Esophagus squamous epithelium (tissue), 5 donors: ENCODE results near the gene TCF3. TPM values are rescaled to one million over a fixed set of nuclear protein-coding genes. Genes with fewer than 3 reads are reported as not detected.

Experiments
- DNase-seq: peaks from one replicate; lab custom pipeline; 2025; lab: John Stamatoyannopoulos, UW
- H3K27ac ChIP-seq, 4 donors: fragments of 200-600 bp; sonication (generic); one replicate each; pipeline ENCODE4 v1.5.1; 2016 to 2019; ENCODE audit warnings: mild to moderate bottlenecking in 1 of 4
- H3K27me3 ChIP-seq, 4 donors: fragments of 200-600 bp; sonication (generic); 1 replicate in 3 of 4; 2 replicates in 1 of 4; pipeline versions ENCODE4 v1.5.1 to v1.6.0; 2017 to 2021; ENCODE audit warnings: antibody characterized with exemption in 1 of 4
- H3K36me3 ChIP-seq, 3 donors: fragments of 200-600 bp; sonication (generic); one replicate each; pipeline ENCODE4 v1.5.1; 2016 to 2019
- H3K4me1 ChIP-seq, 3 donors: fragments of 200-600 bp; sonication (generic); one replicate each; pipeline ENCODE4 v1.5.1; 2017 to 2019
- H3K4me3 ChIP-seq, 4 donors: fragments of 200-600 bp; sonication (generic); 1 replicate in 3 of 4; 2 replicates in 1 of 4; pipeline ENCODE4 v1.5.1; 2016 to 2019; ENCODE audit warnings: mild to moderate bottlenecking in 2 of 4, moderate library complexity in 1 of 4
- H3K9me3 ChIP-seq, 3 donors: fragments of 200-600 bp; sonication (generic); one replicate each; pipeline ENCODE4 v1.5.1; 2016 to 2019
- CTCF ChIP-seq, 6 experiments: fragments of 450-650 bp in 4 of 6; fragments of 200-600 bp in 2 of 6; sonication (generic) in 2 of 6; IDR thresholded peaks; one replicate each; pipeline ENCODE4 v1.5.1; 2016 to 2019; ENCODE audit warnings: antibody characterized with exemption in 6 of 6, mild to moderate bottlenecking in 4 of 6, moderate library complexity in 4 of 6
- POLR2A ChIP-seq, 4 donors: fragments of 450-650 bp; IDR thresholded peaks; one replicate each; pipeline ENCODE4 v1.6.1; 2017; ENCODE audit warnings: antibody characterized with exemption in 4 of 4, mild to moderate bottlenecking in 4 of 4, moderate library complexity in 3 of 4
- WGBS, 2 donors: methylation state at CpG; one replicate each; pipeline ENCODE4 v1.1.5; 2018; 5-methylcytosine and 5-hydroxymethylcytosine counted together
- intact Hi-C: fragments of 100-400 bp; cut with DNase I; formaldehyde crosslinking; loops from one replicate; pipeline ENCODE4 v1.15.0; 2022
- total RNA-seq, 4 donors: library from RNA; depleted of rRNA; stranded (reverse); fragments of >200 nt; gene quantifications; one replicate each; pipeline ENCODE4 v1.1.0, GENCODE V29; 2016
- donor health status: DM: yes; HTN: yes; CAD: no.

The TCF3 gene
- total RNA-seq, 4 donors from 2014 or later, result 29.9 to 66.0 (median 47.9) TPM

GRCh38 chr19:1622007-1622406 lies 30.4 kb downstream of the TCF3 start:
- H3K9me3 ChIP-seq, result no peaks in the 10 kb centered on the region
- H3K27ac ChIP-seq, result no peak overlapping the region
- intact Hi-C loops, result no loop called here
- H3K27me3 ChIP-seq, result no peaks in the 10 kb centered on the region
- peaks cover 4 to 100% (median 8%) of the 10 kb centered on the region in 3 donors for H3K36me3 ChIP-seq
- DNase-seq, result no peak
- no peak for TF ChIP-seq POLR2A (IDR thresholded peaks at IDR 0.05)
- TF ChIP-seq CTCF (IDR thresholded peaks at IDR 0.05), result no peak
- H3K4me1 ChIP-seq, result no peaks in the 10 kb centered on the region
- 100% methylated on average over 4 of the region's 23 CpGs; no CpG with 5 or more reads in 1 of the 2 donors for WGBS, 2 donors
- no peak overlapping the region for H3K4me3 ChIP-seq

- intact Hi-C loops, result no loop called here
Observed at GRCh38 chr19:1621574-1621973, 30.8 kb downstream of the TCF3 start.

GRCh38 chr19:1621021-1621420 lies 31.4 kb downstream of the TCF3 start:
- TF ChIP-seq POLR2A (IDR thresholded peaks at IDR 0.05), result no peak
- no peak for TF ChIP-seq CTCF (IDR thresholded peaks at IDR 0.05)
- Histone ChIP-seq H3K9me3 (no peaks in the 10 kb centered on the region), H3K4me3 (no peak overlapping the region), H3K27me3 (no peaks in the 10 kb centered on the region), H3K4me1 (no peaks in the 10 kb centered on the region), H3K27ac (no peak overlapping the region), H3K36me3 (peaks cover 4 to 97% (median 8%) of the 10 kb centered on the region in 3 donors)
- DNase-seq, result no peak
- 83% methylated on average over 7 of the region's 19 CpGs; no CpG with 5 or more reads in 1 of the 2 donors for WGBS, 2 donors
- intact Hi-C loops, result no loop called here

More at GRCh38 chr19:1621574-1621973, 30.8 kb downstream of the TCF3 start:
- Histone ChIP-seq H3K27me3 (no peaks in the 10 kb centered on the region), H3K27ac (no peak overlapping the region), H3K4me1 (no peaks in the 10 kb centered on the region), H3K36me3 (peaks cover 4 to 97% (median 8%) of the 10 kb centered on the region in 3 donors), H3K9me3 (no peaks in the 10 kb centered on the region), H3K4me3 (no peak overlapping the region)
- no peak for DNase-seq
- TF ChIP-seq CTCF (IDR thresholded peaks at IDR 0.05) (no peak), POLR2A (IDR thresholded peaks at IDR 0.05) (no peak)
- WGBS, 2 donors, result 97% methylated on average over 6 of the region's 23 CpGs; no CpG with 5 or more reads in 1 of the 2 donors

- Histone ChIP-seq H3K4me3 (no peak overlapping the region), H3K4me1 (no peaks in the 10 kb centered on the region), H3K9me3 (no peaks in the 10 kb centered on the region), H3K27ac (no peak overlapping the region), H3K36me3 (peaks cover 4 to 97% (median 10%) of the 10 kb centered on the region in 3 donors), H3K27me3 (no peaks in the 10 kb centered on the region)
- no peak for DNase-seq
- intact Hi-C loops, result no loop called here
- no peak for TF ChIP-seq POLR2A (IDR thresholded peaks at IDR 0.05)
- no peak for TF ChIP-seq CTCF (IDR thresholded peaks at IDR 0.05)
- 91 to 97% methylated on average over 7 to 9 of the region's 11 CpGs for WGBS, 2 donors
Observed at GRCh38 chr19:1620502-1620901, 31.9 kb downstream of the TCF3 start.

- TF ChIP-seq POLR2A (IDR thresholded peaks at IDR 0.05) (no peak), CTCF (IDR thresholded peaks at IDR 0.05) (no peak)
- intact Hi-C loops, result no loop called here
Observed at GRCh38 chr19:1619703-1620102, 32.7 kb downstream of the TCF3 start.

More at GRCh38 chr19:1619703-1620102, 32.7 kb downstream of the TCF3 start:
- Histone ChIP-seq H3K4me3 (no peak overlapping the region), H3K4me1 (no peaks in the 10 kb centered on the region), H3K27me3 (no peaks in the 10 kb centered on the region), H3K9me3 (no peaks in the 10 kb centered on the region), H3K27ac (no peak overlapping the region), H3K36me3 (peaks cover 4 to 97% (median 17%) of the 10 kb centered on the region in 3 donors)
- no peak for DNase-seq
- WGBS, 2 donors, result 84% methylated on average over 5 of the region's 18 CpGs; no CpG with 5 or more reads in 1 of the 2 donors
